Measurements from ENCODE around the gene DOCK3. TPM values are rescaled to one million over a fixed set of nuclear protein-coding genes. Genes with fewer than 3 reads are reported as not detected.

Gene DOCK3
- total and polyA plus RNA-seq, 2 donors (not counting 3 experiments of a cell fraction or from before 2014, with no cell fraction given), result 0.08 to 0.13 TPM

DNA sequence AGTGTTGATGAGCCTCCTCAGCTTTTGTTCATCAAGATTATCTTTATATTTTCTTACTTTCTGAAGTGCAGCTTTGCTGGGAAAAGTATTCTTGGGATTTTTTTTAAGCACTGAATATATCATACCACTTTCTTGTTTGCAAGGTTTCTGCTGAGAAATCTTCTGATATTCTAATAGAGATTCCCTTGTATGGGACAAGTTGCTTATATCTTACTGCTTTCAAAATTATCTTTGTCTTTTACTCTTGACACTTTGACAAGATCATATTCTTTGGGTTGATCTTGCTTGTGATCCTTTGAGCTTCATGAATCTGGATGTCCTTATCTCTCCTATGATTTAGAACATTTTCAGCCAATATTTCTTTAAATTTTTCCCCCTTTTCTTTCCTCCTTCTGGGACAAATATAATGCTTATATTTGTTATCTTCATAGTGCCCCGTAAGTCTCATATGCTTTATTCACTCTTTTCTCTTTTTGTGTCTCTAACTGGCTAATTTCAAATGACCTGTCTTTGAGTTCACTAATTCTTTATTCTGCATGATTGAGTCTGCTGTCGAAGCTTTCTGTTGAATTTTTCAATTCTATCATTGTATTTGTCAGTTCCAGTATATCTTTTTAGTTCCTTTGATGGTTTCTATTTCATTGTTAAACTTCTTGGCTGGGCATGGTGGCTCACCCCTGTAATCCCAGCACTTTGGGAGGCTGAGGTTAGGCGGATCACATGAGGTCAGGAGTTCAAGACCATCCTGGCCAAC is 499.0 kb downstream of the DOCK3 start:
- Histone ChIP-seq H3K79me2 (ENCODE audit: control insufficient read depth, insufficient read depth, low read length) (no peaks in the 10 kb centered on the region), H3K9ac (replicated peaks; ENCODE audit: extremely low read depth, insufficient read depth, low read length) (no peak overlapping the region), H2AFZ (ENCODE audit: low read depth, low read length) (no peak overlapping the region), H3K27ac (ENCODE audit: insufficient read depth, low read depth, low read length) (no peak overlapping the region), H3K4me1 (ENCODE audit: control insufficient read depth, extremely low read depth, insufficient read depth, low read length) (no peaks in the 10 kb centered on the region), H3K4me2 (ENCODE audit: insufficient read depth, low read length) (no peak overlapping the region), H3K36me3 (ENCODE audit: control insufficient read depth in 2 of 2, extremely low read depth in 1 of 2, insufficient read depth in 2 of 2, low read length in 2 of 2) (no peaks in the 10 kb centered on the region), H3K27me3 (ENCODE audit: control insufficient read depth in 2 of 2, insufficient read depth in 2 of 2, low read length in 2 of 2) (no peaks in the 10 kb centered on the region), H3K9me1 (replicated peaks; ENCODE audit: control insufficient read depth, extremely low read depth, insufficient read depth, low read length) (no peaks in the 10 kb centered on the region), H4K20me1 (replicated peaks; ENCODE audit: control insufficient read depth, extremely low read depth, insufficient read depth, low read length) (no peaks in the 10 kb centered on the region), H3K4me3 (replicated peaks in 1 of 3; ENCODE audit: insufficient read depth in 1 of 3, low read depth in 1 of 3, low read length in 3 of 3) (no peak overlapping the region), H3K9me3 (replicated peaks; ENCODE audit: control insufficient read depth, insufficient read depth, low read length) (peaks cover 3% of the 10 kb centered on the region)
- DNase-seq (ENCODE audit: low read depth, low spot score) (no peak), FAIRE-seq (no peak)
- POLR2A ChIA-PET, result no interaction called here
- BruUV-seq (replicated peaks), result no TSS peak
- intact Hi-C loops (cut with micrococcal nuclease) (no loop called here), dilution Hi-C loops (cut with MboI; ENCODE audit: extremely low pct_ligation_motif_present, low sequenced_read_pairs) (no loop called here)
- CTCF ChIA-PET, result no interaction called here
- TF ChIP-seq, protein P1, sequence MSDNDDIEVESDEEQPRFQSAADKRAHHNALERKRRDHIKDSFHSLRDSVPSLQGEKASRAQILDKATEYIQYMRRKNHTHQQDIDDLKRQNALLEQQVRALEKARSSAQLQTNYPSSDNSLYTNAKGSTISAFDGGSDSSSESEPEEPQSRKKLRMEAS (IDR thresholded peaks at IDR 0.05; ENCODE audit: insufficient read depth, insufficient read length), result no peak
- TF ChIP-seq GATA2 (IDR thresholded peaks at IDR 0.05; ENCODE audit: insufficient read depth, insufficient read length, low read depth, low read length), result no peak
- no peak for TF ChIP-seq POLR2AphosphoS5 (IDR thresholded peaks at IDR 0.05; ENCODE audit: insufficient read depth, low read depth, low read length)
- no peak for TF ChIP-seq EZH2 (IDR thresholded peaks at IDR 0.05; ENCODE audit: borderline replicate concordance, low read depth, low read length, severe bottlenecking)
- TF ChIP-seq MYC (IDR thresholded peaks at IDR 0.05; ENCODE audit: low read depth, low read length), result no peak
- TF ChIP-seq FOS (IDR thresholded peaks at IDR 0.05; ENCODE audit: borderline replicate concordance, insufficient read depth, low read length), result no peak
- TF ChIP-seq POLR2A (IDR thresholded peaks at IDR 0.05; ENCODE audit: low read depth, low read length), result no peak
- no peak for TF ChIP-seq JUN (IDR thresholded peaks at IDR 0.05; ENCODE audit: borderline replicate concordance, insufficient read depth, insufficient read length, low read depth)
- TF ChIP-seq, protein P2, sequence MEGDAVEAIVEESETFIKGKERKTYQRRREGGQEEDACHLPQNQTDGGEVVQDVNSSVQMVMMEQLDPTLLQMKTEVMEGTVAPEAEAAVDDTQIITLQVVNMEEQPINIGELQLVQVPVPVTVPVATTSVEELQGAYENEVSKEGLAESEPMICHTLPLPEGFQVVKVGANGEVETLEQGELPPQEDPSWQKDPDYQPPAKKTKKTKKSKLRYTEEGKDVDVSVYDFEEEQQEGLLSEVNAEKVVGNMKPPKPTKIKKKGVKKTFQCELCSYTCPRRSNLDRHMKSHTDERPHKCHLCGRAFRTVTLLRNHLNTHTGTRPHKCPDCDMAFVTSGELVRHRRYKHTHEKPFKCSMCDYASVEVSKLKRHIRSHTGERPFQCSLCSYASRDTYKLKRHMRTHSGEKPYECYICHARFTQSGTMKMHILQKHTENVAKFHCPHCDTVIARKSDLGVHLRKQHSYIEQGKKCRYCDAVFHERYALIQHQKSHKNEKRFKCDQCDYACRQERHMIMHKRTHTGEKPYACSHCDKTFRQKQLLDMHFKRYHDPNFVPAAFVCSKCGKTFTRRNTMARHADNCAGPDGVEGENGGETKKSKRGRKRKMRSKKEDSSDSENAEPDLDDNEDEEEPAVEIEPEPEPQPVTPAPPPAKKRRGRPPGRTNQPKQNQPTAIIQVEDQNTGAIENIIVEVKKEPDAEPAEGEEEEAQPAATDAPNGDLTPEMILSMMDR (IDR thresholded peaks at IDR 0.05; ENCODE audit: extremely low read depth in 1 of 2, insufficient read depth in 1 of 2, low read depth in 1 of 2, low read length in 2 of 2), result no peak

Data from endothelial cell of umbilical vein (primary cell).